ENCODE data around the gene IFNW1.

Gene IFNW1

GRCh38 chr9:21096901-21097255 lies 44.8 kb downstream of the IFNW1 start:
- H3K27me3 ChIP-seq (ENCODE audit: control insufficient read depth, insufficient read depth, low read length) = no peaks in the 10 kb centered on the region
- H3K4me1 ChIP-seq (ENCODE audit: control insufficient read depth, insufficient read depth, low read length) = peaks cover 9% of the 10 kb centered on the region
- H3K9ac ChIP-seq (ENCODE audit: low read length) = no peak overlapping the region
- no peak overlapping the region for H3K4me3 ChIP-seq (ENCODE audit: low read length)
- no peaks in the 10 kb centered on the region for H3K36me3 ChIP-seq (ENCODE audit: control insufficient read depth, insufficient read depth, low read length)
- H3K9me3 ChIP-seq (ENCODE audit: control insufficient read depth, low read length) = no peaks in the 10 kb centered on the region

DNA sequence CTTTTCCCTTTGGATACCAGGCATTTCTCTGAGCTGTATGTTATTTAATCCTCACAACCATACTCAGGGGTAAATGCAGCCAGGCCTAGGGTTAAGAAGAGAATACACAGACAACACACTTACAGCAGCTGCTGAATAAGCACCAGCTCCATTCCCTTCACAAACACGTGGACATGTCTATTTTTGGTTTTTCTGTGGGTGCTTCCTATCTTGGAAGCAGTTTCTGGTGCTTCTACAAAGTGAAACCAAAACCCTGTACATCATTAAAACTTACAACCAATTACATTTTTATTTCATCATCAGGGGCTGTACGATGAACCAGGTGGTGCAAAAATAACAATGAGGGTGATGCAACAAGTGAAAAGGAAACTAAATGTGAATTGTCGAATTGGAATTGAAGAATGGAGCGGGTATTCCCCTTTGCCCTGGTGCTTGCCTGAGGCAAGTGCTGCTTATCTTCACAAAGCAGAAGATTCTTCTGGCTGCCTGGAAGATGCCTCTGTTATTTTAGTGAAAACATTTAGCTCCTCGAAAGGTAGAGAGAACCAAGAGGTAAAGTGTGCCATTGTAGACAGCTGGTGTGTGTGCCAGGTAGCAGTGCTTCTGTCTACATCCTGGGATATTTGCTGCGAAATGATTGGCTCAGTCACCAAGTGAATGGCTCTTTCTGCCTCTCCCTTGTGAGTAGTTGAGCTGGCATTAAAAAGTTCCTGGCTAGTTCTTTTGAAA lies 45.3 kb downstream of the IFNW1 start:
- H3K9ac ChIP-seq (ENCODE audit: low read length) = no peak overlapping the region
- H3K9me3 ChIP-seq (ENCODE audit: control insufficient read depth, low read length) = no peaks in the 10 kb centered on the region
- no peak overlapping the region for H3K4me3 ChIP-seq (ENCODE audit: low read length)
- H3K4me1 ChIP-seq (ENCODE audit: control insufficient read depth, insufficient read depth, low read length) = peaks cover 9% of the 10 kb centered on the region
- no peaks in the 10 kb centered on the region for H3K27me3 ChIP-seq (ENCODE audit: control insufficient read depth, insufficient read depth, low read length)
- H3K36me3 ChIP-seq (ENCODE audit: control insufficient read depth, insufficient read depth, low read length) = no peaks in the 10 kb centered on the region

DNA sequence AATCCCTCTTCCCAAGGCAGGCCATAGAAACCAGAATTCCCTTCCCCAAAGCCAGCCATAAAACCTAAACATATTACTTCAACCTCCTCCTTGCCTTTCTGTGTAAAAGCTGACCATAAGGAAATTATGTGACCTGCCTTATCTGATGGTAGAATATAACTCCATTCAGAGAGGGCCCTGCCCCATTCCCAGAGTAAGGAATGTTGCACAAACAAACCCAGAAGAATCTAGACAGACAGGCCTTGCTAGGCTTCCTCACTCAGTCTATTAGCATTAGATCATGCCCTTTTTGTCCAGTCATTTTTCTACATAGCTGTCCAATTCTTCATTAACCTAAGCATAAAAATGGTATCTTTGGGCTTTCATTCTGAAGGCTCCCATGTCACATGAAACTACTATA lies 46.1 kb downstream of the IFNW1 start:
- H3K9me3 ChIP-seq (ENCODE audit: control insufficient read depth, low read length) = no peaks in the 10 kb centered on the region
- H3K4me3 ChIP-seq (ENCODE audit: low read length) = no peak overlapping the region
- no peak overlapping the region for H3K9ac ChIP-seq (ENCODE audit: low read length)
- peaks cover 9% of the 10 kb centered on the region for H3K4me1 ChIP-seq (ENCODE audit: control insufficient read depth, insufficient read depth, low read length)
- no peaks in the 10 kb centered on the region for H3K27me3 ChIP-seq (ENCODE audit: control insufficient read depth, insufficient read depth, low read length)
- no peaks in the 10 kb centered on the region for H3K36me3 ChIP-seq (ENCODE audit: control insufficient read depth, insufficient read depth, low read length)
